GM19035 (cell line): Measurements from ENCODE around the gene NDUFS7.
A peak's percentile ranks its signal among the peaks of the same experiment; 100 is the strongest.

Experiments used
- ATAC-seq: cut with Tn5 transposase; IDR thresholded peaks from one replicate; pipeline ENCODE4 v1.9.1; 2021; ENCODE audit not compliant: unreplicated experiment

The NDUFS7 gene

DNA sequence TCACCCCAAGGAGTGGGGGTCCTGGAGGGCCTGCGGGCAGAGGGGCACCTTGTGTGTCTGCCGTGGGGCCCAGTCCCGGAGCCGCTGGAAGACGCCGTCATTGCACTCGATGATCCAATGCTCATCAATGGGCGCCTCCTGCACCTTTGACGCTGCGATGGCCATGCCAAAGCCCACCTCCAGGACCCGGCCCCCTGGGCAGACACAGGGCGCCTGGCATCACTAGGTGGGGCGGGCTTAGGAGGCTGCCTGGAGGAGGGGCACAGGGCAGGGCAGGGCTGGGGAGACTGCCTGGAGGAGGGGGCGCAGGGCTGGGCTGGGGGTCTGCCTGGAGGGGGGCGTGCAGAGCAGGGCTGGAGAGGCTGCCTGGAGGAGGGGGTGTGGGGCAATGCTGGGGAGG, 16.0 kb downstream of the NDUFS7 start:
- no peak for ATAC-seq

DNA sequence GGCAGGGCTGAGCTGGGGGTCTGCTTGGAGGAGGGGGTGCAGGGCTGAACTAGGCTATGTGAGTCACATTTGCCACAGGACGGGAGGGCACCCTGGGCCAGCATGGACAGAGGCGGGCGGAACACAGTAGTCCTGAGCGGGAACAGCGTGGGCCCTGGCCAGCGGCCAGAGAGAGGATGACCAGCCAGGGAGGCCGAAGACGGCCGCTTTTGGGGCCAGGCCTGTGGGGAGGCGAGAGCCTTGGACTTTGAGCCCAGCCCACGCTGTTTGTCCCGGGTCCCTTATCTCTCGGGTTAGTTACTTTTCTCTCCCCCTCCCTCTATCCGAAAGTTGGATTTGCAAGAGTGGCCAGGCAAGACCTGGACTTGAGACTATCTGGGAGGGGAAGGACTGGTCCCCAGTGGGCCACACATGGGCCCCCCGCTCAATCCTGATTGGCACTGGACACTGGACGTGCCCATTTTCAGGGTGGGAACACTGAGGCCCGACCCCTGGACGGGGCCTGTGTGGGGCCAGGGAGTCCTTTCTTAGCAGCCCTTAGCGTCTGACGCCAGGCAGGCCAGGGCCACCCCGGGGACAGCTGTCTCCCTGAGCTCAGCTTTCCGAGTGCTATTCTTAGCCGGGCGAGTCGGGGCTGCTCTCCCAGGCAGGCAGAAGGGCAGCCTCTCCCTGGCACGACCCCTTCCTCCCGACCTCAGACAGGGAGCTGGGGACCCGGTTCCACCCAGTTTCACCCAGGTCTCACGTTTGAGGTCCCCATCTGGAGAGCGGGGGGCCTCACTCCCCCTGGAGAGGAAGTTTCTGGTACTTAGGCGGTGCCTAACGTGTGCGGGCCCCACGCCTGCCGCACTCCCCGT, 16.8 kb downstream of the NDUFS7 start:
- no peak for ATAC-seq

DNA sequence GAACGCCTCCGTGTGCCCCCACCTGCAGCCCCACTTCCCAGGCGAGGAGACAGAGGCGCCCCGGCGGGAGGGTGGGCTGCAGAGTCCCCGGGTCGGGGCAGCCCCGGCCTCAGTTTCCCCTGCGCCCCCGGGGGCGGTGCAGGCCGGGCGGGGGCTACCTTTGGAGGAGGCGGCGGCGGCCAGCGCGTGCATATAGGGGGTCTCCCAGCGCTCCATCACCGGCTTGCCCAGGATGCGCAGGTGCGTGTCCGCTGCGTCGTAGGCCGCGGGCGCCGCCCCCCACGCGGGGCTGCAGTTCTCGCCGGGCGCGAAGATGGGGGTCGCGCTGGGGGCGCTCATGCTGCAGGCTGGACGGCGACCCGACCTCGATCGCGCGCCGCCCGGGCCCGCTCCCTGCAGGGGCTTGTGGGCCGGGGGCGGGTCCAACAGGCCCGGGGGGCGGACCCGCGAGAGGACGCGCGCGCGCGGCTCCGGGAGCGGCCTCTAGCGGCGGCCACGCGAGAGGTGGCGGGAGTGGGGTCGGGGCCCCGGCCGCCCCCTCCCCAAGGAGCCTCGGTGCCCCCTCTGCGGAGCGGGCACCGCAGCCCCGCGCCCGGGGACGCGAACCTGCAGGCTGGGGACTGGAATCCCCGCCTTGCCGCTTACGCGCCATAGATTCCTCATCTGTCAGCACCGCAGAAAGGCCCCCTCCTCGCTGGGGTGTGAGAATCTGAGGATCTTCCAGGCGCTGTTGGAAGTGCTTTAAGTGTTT, 17.6 kb downstream of the NDUFS7 start, which contains the start of gene GAMT:
Gene GAMT (minus strand): TSS at position 405 of the 751 bp plus-strand sequence. CDS start 66 bp downstream, at position 339.
- ATAC-seq = no peak

DNA sequence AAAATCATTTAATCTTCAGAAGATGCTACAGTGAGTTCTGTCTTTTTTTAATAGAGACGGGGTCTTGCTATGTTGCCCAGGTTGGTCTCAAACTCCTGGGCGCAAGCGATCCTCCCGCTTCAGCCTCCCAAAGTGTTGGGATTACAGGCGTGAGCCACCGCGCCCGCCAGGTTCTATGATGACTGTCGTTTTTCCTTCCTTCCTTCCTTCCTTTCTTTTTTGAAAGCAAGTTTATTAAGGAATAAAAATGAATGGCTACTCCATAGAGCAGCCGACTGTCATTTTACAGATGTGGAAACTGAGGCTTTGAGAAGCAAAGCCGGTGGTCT, 18.1 kb downstream of the NDUFS7 start:
- no peak for ATAC-seq

DNA sequence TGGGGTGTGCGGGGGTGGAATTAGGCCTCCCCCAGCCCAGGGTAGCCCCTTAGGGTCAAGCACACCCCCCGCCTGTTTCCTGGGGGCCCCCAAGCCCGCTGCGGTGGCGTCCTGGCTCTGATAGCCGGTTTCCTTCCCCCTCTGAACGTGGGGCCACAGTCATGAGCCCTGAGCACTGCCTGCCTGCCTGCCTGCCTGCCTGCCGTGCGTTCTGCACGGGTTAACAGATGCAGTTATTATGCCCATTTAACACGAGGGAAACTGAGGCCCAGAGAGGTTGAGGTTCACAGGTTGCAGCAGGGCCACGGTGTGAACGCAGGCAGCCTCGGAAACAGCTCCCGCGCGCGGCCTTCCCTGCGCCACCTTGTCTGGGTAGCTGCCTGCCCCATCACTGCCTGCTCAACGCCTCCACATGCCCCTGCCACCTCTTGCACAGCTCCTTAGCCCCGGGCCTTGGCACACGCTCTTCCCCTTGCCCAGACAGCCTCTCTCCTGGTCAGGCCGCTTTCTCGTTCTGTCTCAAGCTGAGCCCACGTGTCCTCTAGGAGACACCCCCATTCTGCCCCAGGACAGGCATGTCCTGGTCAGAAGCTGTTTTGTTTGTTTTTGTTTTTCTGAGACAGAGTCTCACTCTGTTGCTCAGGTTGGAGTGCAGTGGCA, 18.8 kb downstream of the NDUFS7 start:
- no peak for ATAC-seq

DNA sequence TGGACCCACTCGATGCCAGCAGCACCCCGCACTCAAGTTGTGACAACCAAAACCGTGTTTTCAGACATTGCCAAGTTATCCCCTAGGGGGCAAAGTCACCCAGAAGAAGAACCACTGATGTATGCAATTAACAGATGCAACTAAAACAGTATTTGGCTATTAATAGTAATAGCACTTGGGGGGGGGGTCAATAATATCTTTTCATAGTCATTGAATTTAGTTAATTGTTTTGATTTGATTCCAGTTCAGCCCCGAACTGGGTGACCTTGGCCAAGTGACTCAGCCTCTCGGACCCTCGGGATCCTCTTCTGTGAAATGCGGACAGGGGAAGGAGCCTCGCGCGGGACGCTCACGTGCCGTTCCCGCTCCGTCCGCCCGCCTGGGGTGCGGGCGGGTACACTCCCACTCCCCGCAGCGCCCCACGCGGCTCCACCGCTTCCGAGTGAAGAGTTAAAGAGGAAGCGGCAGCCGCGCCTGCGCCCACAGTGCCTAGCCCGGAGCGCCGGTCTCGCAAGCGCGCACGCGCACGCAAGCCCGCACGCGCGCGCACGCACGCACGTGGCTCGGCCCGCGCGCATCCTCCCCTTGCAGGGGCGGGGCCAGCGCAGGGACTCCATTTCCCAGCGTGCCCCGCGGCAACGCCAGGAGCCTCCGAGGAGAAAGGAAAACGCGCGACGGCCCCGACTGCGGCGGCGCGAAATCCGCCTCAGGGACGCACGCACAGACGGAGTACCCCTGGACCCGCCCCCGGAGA, 23.2 kb downstream of the NDUFS7 start:
- peak; percentile 81 for ATAC-seq

DNA sequence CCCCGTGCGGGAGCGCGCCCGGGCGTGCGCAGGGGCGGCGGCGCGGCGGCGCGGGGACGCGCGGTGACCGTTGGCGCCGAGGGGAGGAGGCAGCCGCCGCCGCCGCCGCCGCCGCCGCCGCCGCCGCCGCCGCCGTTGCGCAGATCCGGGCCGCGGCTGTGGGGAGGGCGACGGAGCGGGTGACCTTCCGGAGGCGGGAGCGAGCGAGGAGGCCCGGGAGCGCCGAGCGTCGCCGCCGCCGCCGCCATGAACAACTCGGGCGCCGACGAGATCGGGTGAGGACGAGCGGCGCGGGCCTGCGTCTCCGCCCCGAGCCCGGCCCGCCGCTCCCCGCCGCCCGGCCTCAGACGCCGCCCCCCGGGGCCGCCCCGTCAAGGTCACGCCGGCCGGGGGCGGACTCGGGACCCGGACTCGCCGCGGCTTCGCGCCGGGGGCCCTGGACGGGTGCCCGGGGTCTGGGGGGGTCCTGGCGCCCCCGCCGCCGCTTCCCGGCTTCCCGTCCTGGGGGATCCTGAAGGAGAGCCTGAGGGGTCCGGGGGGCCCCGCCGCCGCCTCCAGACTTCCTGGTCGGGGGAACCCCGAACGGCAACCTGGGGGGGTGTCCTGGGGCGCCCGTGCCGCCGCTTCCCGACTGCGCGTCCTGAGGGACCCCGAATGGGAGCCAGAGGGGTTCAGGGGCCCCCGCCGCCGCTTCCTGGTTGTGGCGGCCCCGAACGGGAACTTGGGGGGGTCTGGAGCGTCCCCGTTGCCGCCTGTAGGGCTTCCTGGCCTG, 24.0 kb downstream of the NDUFS7 start, which contains the start of gene DAZAP1:
Gene DAZAP1 (plus strand): TSS at position 59 of the 772 bp plus-strand sequence. CDS start 188 bp downstream, at position 247.
- ATAC-seq = peak; percentile 29

DNA sequence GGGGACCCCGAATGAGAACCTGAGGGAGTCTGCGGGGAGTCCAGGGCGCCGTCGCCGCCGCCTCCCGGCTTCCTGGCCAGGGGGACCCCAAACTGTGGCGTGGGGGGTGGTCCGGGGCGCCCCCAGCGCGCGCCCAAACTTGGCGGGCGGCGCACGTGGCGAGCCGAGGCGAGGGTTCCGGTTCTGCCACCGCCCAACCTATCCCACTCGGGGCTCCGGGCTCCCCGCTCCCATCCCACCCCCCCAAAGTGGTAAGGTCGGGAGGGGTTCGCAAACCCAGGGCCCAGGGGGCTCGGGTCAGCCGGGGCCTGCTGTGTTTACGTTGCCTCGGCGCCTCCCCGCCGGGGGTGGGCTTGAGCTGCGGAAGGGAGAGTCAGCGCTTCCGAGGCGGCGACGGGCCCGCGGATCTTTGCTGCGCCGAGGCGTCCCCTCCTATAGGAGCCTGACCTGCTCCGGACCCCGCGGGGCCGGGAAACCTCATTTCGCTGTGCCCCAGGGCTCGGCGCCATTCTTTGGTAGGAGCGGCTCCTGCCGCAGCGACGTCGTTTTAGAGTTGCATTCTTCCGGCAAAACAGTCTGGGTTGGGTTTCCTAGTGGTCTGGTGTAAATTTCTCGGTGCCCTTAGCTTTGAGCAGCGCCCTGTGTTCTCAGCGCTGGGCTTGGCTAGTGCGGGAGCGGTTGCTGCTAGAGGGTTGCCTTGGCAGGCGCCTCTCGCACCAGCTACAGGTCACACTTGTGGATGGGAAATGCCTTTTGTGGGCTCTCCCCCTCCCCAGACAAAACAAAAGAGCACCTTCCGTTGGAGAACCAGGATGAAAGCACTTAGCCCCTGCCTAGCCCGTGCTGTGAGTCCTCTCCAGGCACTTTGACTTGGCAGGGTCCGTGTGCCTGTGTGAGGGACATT, 24.8 kb downstream of the NDUFS7 start:
- ATAC-seq = no peak

DNA sequence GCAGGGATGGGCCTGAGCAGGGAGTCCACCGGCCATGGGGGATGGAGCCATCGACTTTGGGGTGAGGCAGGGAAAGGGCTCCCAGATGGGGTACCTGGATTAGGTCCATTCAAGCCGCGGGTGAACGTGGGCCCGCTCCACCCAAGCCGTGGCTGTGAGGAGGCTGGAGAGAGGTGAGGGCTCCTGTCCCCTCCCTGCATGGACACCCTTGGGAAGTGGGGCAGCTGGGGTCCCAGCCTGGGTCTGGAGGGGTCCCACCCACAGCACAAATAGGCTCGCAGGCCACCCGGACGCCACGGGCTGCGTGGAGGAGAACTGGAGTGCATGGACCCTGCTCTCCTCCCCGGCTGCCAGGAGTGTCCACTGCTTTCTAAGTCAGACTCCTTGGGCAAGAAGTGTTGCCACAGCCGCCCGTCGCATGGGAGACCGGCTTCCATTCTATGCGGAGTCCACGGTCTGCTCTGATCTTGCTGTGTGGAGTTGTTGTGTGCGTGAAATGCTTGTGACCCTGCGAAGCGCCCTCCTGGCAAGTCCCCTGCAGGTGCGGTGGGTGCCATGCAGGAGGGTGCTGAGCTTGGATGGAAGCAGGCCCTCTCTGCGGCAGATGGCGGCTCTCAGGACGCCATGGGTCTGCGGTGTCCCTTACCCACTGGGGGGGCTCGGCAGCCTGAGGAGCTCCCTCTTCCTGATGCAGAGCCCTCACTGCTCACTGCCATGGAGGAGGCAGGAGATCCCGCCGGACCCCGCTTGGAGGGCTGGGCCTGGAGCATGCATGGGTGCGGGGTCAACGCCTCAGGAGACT, 25.7 kb downstream of the NDUFS7 start:
- ATAC-seq = no peak

DNA sequence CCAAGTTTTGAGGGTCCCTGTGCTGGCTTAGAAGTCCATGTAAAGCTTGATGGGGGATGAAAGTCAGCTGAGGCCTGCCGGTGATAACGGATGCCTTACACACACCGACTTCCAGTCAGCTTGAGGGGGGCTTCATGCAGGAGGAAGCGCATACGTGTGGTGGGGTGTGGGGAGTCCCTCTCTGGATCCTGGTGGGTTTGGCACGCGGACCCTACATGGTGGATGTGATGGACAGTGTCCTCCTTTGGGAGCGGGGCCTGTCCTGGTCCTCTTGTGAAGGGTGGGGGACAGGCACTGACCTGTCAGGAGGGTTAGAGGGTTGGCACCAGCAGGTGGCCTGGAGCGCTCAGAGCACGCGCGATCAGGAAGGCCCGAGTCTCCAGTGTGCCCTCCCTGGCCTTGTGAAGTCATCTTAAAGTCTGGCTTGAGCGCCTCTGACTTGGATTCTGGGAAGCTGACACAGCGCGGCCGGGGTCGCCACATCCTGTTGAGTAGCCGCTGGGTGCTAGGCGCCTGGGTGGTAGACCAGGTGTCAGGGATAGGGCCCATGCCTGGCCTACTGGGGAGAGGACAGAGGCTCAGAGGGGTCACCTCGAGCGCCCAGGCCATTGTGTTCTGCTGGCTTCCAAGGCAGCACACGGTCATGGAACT, 26.6 kb downstream of the NDUFS7 start:
- ATAC-seq = no peak

DNA sequence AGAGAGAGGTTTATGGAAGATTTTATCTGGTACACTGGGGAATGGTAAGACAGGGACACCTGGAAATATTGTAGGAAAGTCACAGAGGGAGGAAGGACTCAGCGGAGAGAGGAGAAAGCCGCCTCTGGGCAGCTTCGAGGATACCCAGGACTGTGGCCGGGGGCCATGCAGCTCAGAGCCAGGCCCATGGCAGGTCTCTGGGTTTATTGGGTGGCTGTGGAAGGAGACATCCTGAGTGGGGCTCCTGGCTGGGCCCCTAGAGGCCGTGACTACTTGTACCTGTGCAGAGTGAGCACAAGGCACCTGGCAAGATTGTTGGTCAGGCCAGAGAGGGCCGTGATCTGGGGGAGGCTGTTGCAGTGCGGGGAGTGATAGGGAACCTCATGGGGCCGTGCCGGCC, 27.1 kb downstream of the NDUFS7 start:
- ATAC-seq = no peak

DNA sequence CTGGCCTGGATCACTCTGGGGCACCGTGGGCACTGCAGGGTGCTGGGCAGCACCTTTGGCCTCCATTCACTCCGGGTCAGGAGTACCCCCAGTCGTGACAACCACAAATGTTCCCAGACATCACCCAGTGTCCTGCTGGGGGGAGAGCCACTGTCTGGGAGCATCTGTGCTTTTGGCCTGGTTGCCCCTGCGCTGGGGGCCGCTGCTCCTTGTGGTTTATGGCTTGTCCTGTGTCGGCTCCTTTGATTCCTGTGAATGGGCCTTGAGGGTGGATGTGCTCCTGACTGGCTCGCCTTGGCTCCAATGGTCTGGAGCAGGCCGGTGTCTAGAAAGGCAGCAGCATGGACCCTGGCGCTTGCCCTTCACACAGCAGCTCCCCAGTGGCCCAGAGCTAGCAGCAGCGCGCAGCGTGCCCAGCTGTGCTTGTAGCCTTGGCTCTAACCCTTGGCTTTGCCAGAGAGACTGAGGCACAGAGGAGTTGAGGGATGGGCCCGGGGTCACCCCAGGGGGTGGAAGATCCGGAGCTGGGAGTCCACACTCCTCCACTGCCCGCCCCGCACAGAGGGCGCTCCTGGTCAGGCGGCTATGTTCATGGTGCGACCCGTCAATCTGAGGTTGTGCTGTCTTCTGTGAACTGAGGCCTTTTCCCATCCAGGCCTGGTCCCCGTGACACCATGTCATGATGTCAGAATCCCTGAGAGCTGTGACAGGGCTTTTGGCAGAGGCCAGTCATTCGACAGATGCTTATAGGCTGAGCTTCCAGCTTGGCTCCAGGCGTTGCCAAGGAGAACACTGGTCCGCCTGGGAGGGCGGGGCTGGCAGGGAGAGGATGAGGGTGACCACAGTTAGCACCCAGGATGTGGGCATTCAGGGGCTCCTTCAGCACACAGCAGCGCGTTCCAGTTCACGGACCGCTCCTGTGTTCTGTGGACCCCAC, 27.8 kb downstream of the NDUFS7 start:
- ATAC-seq = no peak

DNA sequence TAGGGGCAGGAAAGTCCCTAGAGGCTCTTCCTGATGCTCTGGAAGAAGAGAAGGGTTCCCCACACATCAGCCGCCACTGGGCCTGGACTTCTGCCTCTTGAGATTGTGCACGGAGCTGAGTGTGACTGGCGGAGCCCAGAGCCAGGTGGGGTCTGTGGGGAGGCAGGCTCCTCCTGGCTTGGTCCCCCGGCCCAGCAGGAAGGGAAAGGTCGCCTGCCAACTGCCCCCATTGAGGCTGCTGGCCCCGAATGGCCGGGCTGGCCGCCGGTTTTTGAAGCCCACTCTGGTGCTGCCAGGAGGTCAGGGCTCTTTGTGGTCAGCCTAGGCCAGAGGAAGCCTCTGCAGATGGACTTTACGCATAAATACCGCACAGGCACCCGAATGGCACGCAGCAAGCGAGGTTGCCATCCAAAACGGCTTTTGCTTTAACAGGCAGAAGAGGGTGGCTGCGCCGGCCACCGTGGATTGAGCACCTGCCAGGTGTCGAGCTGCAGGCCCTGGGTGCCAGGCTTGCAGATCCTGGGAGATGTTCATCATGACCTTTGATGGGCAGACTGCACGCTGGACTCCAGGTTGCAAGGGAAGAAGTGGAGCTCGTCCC, 28.7 kb downstream of the NDUFS7 start:
- ATAC-seq = no peak

DNA sequence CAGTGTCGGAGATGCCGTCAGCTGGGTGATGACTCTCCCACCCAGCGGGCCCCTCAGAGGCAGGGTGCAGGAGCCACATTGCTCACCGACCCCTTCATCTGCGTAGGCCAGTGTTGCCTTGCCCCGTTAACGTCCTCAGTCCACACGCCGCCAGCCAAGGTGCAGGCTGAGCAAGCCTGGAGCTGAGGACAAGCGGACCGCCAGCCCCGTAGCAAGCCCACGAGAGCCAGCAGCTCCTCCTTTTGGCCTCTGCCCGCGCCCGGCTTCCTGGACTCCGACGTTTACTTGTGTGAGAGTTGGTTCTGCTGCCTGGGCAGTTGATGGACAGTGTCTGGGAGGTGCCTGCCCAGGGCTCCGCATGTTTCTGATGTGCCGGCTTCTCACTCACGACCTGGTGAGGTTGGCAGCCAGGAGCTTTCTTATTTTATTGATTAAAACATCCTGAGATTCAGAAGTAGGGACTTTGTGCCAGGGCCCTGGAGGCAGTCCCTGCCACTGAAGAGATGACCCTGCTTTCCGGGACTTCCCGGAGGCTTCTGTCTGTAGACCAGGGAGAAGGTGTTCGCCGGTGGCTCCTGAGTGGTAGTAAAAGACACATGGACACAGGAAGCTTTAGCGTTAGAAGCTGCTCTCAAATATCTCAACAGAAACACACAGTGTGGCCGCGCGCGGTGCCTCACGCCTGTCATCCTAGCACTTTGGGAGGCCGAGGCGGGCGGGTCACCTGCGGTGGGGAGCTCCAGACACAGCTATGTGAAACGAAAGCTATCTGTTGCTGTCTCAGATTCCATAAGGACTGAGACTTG, 29.5 kb downstream of the NDUFS7 start:
- no peak for ATAC-seq

DNA sequence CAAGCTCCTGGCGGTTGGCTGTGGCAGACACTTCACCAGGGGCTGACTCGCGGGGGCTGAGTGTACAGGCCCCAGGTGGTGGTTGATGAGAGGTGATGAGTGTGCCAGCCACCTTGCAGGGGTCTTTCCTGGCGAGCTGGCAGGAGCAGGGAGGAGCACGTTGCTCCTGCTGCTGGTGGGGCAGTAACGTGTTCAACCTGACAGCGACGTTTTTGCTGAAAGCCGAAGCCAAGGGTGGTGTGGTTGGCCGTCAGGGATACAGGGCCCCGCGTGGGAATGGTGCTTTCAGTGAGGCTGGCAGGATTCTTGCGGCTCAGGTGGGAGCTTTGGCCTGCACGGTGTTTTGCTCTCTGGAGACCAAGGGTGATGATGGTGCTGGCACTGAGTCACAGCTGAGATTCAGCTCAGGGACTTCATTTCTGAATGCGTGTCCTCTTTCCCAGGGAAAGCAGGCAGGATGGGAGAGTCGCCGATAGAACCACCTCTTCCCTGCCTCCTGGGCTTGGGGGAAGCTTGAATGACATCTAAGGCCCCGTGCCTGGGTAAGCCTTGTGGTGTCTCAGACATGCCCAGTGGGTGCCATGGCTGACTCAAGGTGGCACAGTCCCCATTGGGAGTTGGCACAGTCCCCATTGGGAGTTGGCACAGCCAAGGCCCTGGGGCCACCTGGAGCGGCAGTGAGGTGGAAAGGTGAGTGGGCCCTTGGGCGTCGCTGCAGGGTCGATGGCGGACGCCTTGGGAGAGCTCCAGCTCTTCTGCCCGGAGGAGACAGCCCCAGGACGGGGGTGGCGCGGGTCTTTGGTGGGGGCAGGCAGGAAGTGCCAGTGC, 32.5 kb downstream of the NDUFS7 start:
- ATAC-seq = no peak
